ENCODE measurements around the gene PPP1R13B.

The PPP1R13B gene

GRCh38 chr14:103725739-103726395 lies 121.5 kb downstream of the PPP1R13B start:
- DNase-seq, result no peak

DNA sequence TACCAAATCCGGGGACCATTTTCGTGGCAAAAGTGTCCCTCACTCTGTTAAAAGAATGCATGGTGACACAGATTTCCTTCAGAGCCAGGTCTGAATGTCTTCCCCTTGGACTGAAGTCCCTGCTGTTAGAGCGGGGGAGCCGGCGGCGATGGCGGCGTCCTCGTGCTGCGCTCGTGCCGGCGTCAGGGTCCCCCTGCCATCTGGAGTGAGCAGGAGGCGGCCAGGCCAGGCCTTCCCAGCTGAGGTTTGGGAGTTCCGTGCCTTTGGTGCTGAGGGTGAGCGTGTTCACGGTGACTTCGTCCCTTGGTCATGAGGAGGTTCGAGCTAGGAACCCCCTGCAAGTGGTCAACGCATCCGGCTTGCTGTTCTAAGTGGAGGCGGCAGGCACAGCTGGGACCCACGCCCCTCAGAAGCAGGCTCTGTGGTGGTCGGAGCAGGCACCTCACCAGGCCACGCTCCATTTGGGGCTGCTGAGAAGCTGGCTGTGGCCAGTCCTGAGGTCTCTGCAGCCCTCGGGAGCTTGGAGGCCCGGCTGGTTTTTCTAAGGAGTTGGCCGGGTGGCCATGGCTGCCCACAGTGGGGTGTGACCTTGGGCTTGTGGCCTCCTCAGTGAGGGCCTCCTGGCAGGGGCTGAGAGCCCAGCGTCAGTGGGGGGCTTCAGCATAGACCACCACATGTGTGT lies 122.2 kb downstream of the PPP1R13B start:
- DNase-seq, result no peak

GRCh38 chr14:103724116-103724515 lies 123.3 kb downstream of the PPP1R13B start:
- no peak for DNase-seq

- no peak for DNase-seq
Observed at GRCh38 chr14:103723748-103724081, 123.7 kb downstream of the PPP1R13B start.

- DNase-seq, result no peak
Observed at GRCh38 chr14:103721334-103722120, 125.8 kb downstream of the PPP1R13B start.

DNA sequence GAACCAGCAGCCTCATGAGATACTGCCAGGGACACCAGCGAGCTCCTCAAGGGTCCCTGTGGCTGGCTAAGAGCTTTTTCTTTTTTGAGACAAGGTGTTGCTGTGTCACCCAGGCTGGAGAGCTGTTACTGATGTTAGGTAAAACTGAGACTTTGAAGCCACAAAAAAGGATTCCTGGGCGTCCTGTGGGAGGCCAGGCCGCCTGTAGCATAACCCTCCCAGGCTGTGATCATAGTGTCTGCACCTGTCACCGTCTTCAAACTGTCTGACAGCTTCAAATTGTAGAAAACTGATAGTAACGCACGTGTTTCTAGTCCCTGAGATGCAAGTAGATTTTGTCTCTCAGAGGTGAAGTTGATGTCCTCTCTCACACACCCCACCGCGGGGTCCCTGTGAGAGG lies 127.6 kb downstream of the PPP1R13B start:
- no peak for DNase-seq

GRCh38 chr14:103718572-103718971 lies 128.8 kb downstream of the PPP1R13B start:
- no peak for DNase-seq

DNA sequence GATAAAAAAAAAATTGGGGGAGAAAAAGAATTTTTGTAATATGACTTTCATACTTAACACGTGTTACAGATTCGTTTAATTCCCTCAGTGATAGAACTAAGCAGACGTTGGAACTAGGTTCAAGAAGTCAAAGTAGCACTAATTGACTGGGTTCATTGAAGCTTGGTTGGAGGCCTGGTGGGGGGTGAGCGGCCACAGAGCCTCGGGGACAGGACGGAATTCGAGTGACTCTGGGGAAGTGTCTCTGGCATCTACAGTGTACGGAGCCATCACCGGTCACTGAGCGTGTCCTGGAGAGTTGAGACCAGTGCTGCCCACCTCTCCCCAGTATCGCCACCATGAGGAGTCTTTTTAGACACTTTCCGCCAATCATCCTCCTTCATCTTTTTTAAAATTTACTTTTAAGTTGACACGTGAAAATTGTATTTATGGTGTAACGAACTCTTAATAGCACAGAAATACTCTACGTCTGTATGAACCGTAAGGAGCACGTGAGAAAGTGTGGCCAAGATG lies 130.4 kb downstream of the PPP1R13B start:
- no peak for DNase-seq

DNA sequence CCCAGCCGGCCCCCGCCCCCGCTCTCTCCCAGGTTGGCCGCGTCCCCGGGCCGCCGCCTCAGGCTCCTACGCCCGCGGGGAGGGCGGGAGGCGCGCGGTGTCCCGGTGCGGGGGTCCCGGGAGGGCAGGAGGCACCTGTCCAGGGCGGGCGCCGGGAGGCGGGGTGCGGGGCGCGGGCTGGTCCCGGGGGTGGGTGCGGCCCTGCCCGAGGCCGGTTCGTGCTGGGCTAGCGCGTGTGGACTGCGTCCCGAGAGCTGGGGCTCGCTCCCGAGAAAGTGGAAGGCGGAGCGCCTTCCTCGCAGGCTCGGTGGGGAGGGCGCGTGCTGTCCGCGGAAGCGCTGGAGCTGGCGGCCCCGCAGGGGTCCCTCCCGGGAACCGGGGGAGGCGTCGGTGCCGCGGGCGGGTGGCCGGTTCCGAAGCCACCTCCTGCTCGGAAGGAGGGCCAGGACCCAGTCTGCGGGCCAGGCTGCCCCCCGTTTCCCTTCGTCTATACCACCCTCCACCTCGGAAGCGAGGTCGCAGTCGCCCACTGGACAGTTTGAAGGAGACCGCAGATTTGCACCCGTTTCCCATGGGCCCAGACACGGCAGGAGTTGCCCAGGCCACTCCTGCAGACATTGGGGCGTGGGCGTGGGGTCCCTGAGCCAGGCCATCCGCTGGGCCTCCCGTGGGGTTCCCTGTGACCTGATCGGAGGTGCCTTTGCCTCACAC lies 131.1 kb downstream of the PPP1R13B start:
- DNase-seq, result no peak

DNA sequence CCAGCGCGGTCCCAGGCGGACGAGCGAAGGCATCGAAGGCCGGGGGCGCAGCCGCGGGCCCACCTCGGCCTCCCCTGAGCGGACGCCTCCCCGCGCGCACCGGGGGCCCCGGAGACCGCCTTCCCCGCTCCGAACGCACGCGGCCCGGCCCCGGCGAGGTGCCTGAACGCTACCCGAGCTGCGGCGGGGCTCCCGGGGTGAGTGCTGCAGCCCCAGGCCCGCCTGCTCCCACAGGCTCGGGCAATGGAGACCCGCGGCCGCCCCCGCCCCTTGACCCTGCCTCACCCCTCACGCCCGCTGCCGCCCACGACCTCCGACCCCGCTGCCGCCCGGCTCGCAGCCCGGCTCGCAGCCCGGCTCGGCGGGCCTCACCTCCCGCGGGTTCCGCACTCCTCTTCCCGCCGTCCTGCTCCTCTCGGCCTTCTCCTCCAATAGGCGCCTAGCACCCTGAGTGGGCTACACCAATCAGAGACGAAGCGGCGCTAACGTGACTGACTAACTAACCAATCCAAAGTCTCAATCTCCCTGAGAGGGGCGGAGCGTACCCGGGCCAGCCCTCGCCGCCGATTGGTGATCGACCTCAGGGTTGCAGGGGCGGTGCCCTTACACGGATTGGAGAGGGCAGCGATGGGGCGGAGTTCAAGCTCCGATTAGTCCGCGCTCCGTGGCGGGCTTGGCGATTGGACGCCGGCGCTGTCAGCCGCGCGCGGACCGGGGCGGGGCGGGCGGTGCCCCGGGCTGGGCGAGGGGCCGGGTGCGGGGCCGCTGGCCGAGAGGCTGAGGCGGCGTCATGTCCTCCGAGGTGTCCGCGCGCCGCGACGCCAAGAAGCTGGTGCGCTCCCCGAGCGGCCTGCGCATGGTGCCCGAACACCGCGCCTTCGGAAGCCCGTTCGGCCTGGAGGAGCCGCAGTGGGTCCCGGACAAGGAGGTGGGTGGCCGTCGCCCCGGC lies 132.0 kb downstream of the PPP1R13B start, which contains the start of the genes XRCC3 and ZFYVE21:
Gene XRCC3, minus strand, starts transcription at position 400 of the 949 bp plus-strand sequence. CDS start 4,364 bp downstream, outside the sequence.
Gene ZFYVE21, plus strand, starts transcription at position 759 of the 949 bp plus-strand sequence. Its CDS starts 32 bp downstream, at position 791.
- DNase-seq, result peak; percentile 100

- DNase-seq, result no peak
Observed at GRCh38 chr14:103714063-103714724, 133.2 kb downstream of the PPP1R13B start.

- DNase-seq, result no peak
Observed at GRCh38 chr14:103713304-103714062, 133.9 kb downstream of the PPP1R13B start.

- no peak for DNase-seq
Observed at GRCh38 chr14:103712633-103713247, 134.6 kb downstream of the PPP1R13B start.

DNA sequence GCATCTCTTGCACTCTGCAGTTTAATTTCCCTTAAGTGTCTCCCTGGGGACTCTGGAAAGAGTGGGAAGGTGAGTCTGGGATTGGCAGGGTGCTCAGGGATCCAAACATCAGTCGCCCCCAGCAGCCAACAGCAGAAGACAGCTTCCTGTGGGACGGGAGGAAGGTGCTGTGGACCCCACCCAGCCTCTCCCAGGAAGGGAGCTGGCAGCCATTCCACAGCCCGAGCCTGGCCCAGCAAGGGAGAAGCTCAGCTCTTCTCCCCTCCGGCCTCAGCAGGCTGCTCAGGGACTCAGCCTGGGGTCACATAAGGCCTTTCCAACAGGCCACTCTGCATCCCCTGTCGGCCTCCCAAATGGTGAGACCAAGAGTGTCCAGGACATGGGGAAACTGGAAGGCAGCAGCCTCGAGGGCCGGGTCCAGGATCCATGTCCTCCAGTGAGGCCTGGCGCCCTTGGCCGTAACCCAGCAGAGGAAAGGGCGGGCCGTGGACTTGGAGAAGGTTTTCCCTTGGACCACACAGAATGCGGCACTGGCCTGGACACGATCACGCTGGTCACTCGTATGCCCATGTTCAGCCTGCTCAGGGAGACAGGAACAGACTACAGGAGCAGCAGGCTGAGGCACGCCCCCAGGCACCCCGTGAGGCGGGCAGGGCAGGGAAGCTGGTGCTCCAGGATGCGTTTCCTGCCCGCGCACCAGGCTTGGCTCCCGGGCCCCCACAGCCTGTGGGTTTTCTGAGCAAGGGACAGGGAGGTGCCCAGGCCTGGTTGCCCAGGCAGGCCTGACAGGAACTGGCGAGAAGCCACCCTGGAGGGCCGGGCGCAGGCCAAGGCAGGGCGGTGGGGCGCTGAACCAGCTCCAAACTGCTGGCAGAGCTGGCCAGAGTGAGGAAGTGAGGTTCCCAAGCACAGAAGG lies 135.6 kb downstream of the PPP1R13B start:
- no peak for DNase-seq

GRCh38 chr14:103710771-103711377 lies 136.5 kb downstream of the PPP1R13B start:
- DNase-seq, result no peak

DNA sequence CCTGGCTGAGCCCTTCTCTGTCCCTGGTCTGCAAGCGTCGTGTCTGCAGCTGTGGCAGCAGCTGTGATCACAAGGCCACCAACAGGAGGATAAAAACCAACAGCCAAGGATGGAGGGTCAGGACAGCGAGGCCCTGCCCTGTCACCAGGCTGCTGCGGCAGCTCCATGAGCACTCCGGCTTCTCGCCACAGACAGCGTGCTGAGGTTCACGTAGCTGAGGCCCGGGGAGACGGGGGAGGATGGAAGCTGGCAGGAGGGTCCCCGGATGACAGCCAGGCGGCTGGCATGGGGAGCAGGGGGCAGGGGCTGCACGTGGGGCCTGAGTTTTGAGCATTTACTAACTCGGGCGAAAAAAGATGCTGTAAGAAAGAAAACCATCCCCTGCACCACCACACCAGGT lies 137.6 kb downstream of the PPP1R13B start:
- no peak for DNase-seq

DNA sequence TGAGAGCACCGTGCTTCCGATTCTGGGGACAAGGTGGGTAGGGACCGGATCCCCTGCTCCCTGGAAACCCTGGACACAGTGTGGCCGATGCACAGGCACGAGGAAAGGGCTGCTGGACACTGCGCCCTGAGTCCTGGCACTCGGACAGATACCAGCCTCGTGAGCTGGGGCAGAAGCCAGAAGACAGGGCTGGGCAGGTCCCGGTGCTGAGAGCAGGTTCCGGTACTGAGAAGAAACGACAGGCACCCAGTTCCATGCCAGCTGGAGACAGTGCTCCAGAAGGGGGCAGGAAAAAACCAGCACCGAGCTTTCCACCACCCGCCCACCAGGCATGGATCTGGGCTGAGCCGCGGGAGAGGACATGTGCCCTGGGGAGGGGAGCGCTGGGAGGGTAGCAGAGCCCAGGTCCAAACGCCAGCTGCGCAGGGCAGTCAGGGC lies 138.6 kb downstream of the PPP1R13B start:
- DNase-seq, result no peak

All from NCI-H774 (cell line).